ENCODE data around the gene UXS1.

UXS1 gene

GRCh38 chr2:106106622-106107508, 87.2 kb downstream of the UXS1 start:
- no peak for DNase-seq

DNA sequence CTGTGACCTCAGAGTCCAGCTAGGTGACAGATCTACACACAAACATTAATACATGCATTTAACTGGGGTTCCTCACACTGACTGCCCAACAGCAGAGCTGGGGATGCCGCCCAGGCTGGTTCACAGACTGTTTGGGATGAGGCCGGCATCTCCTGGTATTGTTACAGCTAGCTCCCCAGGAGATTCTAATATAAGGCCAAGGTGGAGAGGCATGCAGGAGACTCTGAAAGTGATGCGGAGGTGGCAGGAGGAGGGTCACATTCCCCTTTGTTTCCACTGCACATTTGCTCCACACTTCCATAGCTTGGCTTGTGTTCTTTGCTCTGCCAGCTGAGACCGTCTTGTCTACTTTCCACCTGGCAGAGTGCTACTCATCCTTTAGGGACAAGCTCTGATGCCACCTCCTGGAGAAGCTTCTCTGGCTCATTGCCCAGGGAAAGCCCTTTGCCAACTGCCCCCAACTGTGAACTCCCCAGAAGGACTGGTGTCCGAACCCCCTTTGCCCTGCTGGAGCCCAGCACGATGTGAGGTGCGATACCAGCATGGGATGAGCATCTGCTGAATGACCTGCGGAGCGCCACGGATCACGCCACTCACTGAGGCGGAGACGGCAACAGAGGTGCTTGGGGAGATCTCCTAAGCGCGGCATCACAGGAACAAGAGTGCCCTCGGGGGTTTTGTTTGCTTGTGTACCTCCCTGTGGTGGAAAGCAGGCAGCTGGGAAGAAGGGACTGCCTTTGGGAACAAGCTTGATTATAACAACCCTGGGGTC, 88.8 kb downstream of the UXS1 start:
- DNase-seq: no peak

- DNase-seq: peak; percentile 73
These were observed 89.6 kb downstream of the UXS1 start for GRCh38 chr2:106104332-106105062.

DNA sequence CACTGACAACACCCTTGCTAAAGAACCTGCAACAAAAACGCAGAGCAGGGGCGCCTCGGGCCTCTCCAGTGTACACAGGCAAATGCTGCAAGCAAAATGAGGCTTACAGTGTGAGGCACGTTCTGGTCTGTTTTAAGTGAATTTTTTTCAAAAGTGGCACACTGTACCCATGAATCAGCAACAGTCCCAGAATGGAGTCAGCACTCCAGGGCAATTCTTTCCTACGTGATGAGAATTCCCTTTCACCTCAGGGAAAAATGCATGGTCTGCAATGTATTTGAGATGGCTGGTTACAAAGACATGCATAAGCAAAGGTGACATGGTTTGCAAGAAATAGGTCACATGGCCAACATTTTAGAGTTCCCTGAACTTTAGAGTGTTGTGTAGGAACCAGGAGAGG, 94.4 kb downstream of the UXS1 start:
- no peak for DNase-seq

GRCh38 chr2:106098664-106099063, 95.4 kb downstream of the UXS1 start:
- no peak for DNase-seq

DNA sequence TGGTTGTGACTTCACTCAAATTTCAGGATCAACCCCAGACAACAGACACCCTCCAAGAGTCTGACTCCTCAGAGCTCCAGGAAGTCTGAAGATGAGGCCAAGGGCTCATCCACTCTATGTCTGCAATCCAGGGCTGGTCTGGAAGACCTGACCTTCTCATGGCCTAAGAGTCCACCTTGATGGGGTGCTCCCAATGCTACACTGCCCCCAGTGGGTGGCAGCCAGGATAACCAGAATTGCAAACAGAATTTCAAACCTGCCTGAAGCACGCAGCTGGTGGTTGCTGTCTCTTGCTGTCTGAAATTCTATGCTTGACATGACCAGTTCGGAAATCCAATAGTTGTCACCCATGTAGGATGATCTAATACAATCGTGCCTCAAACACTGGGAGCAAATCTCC, 96.0 kb downstream of the UXS1 start:
- peak; percentile 46 for DNase-seq

DNA sequence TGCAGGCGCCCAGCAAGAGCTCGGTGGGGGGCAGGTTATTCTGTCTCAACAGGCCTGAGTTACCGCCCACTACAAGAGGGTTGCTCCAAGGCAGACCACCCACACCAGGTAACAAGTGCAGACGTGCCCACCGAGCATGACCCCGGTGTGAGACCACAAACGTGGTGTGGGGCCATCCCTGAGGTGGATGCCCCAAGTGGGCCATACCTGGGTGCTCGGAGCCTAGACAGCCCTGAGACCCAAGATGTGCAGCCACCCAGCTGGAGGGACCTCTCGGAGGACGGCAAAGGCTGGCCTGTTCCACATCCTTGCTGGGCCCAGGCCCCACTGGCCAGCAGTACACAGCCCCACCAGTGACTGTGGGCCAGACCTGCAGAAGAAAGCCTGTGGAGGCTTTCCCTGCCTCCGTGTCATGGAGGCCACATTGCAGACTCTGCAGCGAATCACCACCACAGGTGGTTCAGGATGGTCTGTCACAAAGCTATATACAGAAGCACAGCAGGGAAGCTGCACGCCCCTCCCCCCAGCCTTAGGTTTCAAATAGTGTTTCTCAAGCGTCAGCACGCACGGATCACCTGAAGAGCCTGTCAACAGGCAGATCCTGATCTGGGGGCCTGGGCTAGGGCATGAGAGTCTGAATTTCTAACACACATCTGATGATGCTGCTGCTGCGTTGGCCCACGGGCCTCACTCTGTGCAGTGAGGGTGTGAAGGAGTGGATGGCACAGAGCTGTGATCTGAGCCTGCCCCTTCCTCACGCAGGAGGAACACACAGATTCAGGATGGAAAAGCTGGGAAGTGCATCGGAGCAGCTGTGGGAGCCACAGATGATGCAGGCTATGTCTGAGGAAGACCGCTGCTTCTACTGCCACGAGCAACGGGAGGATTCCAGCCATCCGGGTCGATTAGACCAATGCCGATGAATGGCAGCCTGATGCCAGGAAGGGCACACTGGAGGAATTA, 96.8 kb downstream of the UXS1 start:
- DNase-seq: peak; percentile 63

DNA sequence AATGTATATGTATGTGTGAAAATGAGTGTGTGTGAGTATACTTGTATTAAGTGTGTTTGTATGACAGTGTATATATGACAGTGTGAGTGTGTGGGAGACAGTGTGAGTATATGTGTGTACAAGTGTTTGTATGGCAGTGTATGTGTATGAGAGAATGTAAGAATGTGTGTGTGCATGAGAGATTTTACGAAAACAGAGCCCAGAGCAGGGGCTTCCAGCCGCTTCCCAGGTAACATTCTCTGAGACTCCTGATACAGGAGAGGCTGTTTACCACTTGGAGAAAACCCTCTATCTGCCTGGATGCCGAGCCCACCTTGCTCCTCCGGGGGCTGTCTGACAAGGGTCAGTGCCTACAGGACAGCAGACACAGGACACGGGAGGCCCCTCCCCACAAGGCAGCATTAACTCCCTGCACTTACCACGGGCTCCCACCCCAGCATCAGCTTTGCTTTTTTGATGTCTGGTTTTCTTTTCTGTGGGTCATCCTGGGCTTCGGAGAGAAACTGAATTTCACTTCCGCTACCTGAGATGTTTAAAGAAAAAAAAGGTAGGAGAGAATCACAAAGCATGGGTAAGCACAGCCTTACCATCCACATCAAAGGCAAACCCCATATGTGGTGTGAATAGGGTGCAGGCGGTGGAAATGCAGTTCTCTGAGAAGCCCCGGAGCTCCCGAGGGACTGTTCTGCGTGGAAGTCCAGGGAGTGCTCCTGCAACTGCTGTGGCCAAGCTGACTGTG, 97.6 kb downstream of the UXS1 start:
- peak; percentile 62 for DNase-seq

GRCh38 chr2:106095478-106096298, 98.4 kb downstream of the UXS1 start:
- peak; percentile 94 for DNase-seq

- peak; percentile 82 for DNase-seq
These were observed 99.8 kb downstream of the UXS1 start for GRCh38 chr2:106094131-106094841.

GRCh38 chr2:106090916-106091618, 103.0 kb downstream of the UXS1 start:
- no peak for DNase-seq

DNA sequence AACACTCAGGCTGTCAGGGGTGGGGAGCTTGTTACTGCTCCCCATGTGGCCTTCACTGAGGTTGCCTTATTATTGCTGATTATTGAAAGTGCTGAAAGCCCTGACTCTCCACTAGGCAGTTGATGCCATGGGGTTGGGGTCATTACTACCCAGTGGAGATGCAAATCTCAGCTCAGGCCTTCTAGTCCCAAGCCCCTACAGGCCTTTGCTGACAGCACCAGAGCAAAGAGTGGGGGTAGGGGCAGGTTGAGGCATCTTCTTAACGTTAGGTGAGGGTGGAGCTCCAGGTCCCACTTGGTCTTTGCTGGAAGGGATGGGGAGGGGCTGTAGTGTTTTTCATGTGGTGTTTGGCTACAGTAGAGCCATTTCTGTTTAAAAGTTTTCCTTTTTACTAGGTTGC, 104.5 kb downstream of the UXS1 start:
- peak; percentile 15 for DNase-seq

- peak; percentile 77 for DNase-seq
These were observed 108.7 kb downstream of the UXS1 start for GRCh38 chr2:106085181-106085940.

- DNase-seq: no peak
These were observed 113.1 kb downstream of the UXS1 start for GRCh38 chr2:106080959-106081358.

DNA sequence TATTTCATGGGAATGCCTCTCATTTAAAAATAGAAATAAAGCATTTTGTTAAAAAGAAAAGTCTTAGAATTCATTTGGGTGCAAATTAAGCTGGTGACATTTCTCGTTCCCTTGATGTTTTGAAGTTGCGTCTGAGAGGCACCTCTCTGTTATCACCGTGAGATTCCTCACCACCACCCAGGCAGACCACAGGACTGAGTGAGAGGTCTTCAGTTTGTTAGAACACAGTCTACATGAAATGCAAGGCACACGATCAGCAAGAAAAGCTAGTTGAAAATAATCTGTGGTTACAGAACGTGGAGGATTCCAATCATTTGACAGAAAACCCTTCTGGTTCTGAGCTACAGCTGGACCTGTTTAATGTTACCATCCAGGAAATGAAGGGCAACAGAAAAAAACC, 116.0 kb downstream of the UXS1 start:
- DNase-seq: peak; percentile 47

- peak; percentile 53 for DNase-seq
These were observed 117.2 kb downstream of the UXS1 start for GRCh38 chr2:106076941-106077340.

DNA sequence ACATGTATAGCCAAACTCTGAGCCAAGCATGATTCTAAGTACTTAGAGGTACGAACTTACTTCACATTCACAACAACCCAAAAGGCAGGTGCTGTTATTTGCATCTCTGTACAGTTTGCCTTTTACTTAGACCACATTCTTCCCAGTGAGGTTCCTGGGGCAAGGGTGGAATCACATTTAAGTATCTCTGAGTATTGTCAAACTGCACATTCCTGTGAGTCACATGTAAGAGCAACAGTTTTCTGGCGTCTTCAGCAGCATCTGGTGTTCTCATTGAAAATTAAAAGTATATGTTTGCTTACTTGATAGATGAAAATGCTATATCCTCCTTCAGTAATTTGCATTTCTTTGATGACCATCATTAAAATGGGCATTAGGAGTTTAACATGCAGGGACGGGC, 119.1 kb downstream of the UXS1 start:
- no peak for DNase-seq

GRCh38 chr2:106073678-106074406, 120.3 kb downstream of the UXS1 start:
- DNase-seq: no peak
